ENCODE data around the gene PIK3R2.

- TF ChIP-seq, protein P1, sequence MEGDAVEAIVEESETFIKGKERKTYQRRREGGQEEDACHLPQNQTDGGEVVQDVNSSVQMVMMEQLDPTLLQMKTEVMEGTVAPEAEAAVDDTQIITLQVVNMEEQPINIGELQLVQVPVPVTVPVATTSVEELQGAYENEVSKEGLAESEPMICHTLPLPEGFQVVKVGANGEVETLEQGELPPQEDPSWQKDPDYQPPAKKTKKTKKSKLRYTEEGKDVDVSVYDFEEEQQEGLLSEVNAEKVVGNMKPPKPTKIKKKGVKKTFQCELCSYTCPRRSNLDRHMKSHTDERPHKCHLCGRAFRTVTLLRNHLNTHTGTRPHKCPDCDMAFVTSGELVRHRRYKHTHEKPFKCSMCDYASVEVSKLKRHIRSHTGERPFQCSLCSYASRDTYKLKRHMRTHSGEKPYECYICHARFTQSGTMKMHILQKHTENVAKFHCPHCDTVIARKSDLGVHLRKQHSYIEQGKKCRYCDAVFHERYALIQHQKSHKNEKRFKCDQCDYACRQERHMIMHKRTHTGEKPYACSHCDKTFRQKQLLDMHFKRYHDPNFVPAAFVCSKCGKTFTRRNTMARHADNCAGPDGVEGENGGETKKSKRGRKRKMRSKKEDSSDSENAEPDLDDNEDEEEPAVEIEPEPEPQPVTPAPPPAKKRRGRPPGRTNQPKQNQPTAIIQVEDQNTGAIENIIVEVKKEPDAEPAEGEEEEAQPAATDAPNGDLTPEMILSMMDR (optimal IDR thresholded peaks at IDR 0.05 in 1 of 3, IDR thresholded peaks at IDR 0.05 in 1 of 3, conservative IDR thresholded peaks at IDR 0.05 in 1 of 3; ENCODE audit: extremely low read depth in 1 of 3, insufficient read depth in 2 of 3, low read length in 3 of 3): peak in 2 of 3 experiments; percentile 10 to 43
- TF ChIP-seq EZH2 (IDR thresholded peaks at IDR 0.05; ENCODE audit: low read length): no peak
These were observed 49.9 kb downstream of the PIK3R2 start for GRCh38 chr19:18202778-18203407.

Measured in keratinocyte (primary cell).